HG03521 (cell line): ENCODE results near the gene ANXA9.

ENCODE experiments used
- ATAC-seq: cut with Tn5 transposase; IDR thresholded peaks from one replicate; pipeline ENCODE4 v1.9.1; 2021; ENCODE audit warnings: mild to moderate bottlenecking, moderate library complexity; ENCODE audit not compliant: unreplicated experiment

The ANXA9 gene

GRCh38 chr1:150981805-150982712 lies at the start of gene ANXA9:
Gene ANXA9, plus strand, starts transcription at chr1:150982292. Its CDS starts 814 bp downstream, at chr1:150983106.
- no peak for ATAC-seq

DNA sequence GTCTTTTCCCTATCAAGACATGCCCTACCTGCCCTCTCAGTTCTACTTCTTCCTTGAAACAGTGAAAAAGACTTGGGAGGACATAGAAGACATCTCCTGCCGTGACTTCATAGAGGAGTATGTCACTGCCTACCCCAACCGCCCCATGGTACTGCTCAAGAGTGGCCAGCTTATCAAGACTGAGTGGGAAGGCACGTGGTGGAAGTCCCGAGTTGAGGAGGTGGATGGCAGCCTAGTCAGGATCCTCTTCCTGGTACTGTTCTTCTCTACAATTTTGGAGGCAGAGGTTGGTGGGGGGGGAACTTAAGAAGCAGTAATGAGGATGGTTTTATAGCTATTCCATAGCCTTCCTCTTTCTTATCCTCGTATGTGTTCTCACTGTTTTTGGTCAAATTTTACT lies 37.2 kb upstream of the ANXA9 start:
- no peak for ATAC-seq

GRCh38 chr1:150954708-150955107 lies 27.4 kb upstream of the ANXA9 start:
- ATAC-seq = no peak

DNA sequence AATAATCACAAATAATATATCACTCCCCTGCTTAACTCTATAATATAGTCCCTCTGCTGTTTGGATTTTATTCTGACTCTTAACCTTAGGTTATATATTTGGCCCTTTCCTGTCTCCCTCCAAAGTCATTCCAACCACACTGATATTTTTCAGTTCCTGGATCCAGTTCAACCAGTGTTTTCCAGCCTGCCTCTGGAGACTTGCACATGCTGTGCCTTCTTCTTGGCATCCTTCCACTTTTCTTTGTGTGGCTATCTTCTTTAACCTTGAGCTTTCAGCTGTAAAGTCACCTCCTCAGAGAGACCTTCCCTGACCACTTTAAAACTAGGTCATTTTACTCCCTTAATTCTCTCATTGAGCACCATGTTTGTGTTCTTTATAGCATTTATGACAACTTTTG lies 26.8 kb upstream of the ANXA9 start:
- ATAC-seq = no peak

- ATAC-seq = no peak
Measured at GRCh38 chr1:150957666-150958065, 24.4 kb upstream of the ANXA9 start.

- no peak for ATAC-seq
Measured at GRCh38 chr1:150960646-150961045, 21.4 kb upstream of the ANXA9 start.

- ATAC-seq = no peak
Measured at GRCh38 chr1:150961756-150962155, 20.3 kb upstream of the ANXA9 start.

GRCh38 chr1:150963321-150964163 lies 18.6 kb upstream of the ANXA9 start:
- no peak for ATAC-seq

DNA sequence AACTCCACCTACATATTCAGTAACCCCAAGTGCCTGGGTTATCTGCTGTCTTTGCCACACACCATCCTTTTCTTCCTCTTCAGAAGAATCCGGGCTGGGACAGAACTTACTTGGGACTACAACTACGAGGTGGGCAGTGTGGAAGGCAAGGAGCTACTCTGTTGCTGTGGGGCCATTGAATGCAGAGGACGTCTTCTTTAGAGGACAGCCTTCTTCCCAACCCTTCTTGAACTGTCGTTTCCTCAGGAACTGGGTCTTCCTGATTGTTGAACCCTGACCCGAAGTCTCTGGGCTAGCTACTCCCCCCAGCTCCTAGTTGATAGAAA lies 18.0 kb upstream of the ANXA9 start:
- no peak for ATAC-seq

DNA sequence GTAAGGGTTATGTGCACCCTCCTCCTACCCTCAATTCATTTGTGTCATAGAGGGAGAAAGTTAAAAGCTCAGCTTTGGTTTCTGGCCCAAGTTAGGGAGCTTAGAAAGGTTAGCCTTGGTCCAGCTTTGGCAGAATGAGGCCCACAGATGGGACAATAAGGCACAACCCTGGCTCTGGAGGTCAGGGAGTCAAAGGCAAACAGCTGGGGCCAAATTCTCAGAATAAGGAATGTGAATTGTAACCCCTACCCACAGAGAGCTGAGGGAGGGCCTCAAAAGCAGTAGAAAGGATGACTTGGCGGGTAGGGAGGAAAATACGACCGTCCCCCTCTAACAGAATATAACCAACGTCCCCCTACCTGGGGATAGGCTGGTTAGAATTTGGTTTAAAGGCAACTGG lies 16.5 kb upstream of the ANXA9 start:
- no peak for ATAC-seq

- ATAC-seq = no peak
Measured at GRCh38 chr1:150966011-150966410, 16.1 kb upstream of the ANXA9 start.

- ATAC-seq = no peak
Measured at GRCh38 chr1:150967936-150968335, 14.2 kb upstream of the ANXA9 start.

- ATAC-seq = no peak
Measured at GRCh38 chr1:150968491-150968890, 13.6 kb upstream of the ANXA9 start.

- no peak for ATAC-seq
Measured at GRCh38 chr1:150969626-150970025, 12.5 kb upstream of the ANXA9 start.

GRCh38 chr1:150970808-150971582 lies 11.1 kb upstream of the ANXA9 start:
- ATAC-seq = no peak

DNA sequence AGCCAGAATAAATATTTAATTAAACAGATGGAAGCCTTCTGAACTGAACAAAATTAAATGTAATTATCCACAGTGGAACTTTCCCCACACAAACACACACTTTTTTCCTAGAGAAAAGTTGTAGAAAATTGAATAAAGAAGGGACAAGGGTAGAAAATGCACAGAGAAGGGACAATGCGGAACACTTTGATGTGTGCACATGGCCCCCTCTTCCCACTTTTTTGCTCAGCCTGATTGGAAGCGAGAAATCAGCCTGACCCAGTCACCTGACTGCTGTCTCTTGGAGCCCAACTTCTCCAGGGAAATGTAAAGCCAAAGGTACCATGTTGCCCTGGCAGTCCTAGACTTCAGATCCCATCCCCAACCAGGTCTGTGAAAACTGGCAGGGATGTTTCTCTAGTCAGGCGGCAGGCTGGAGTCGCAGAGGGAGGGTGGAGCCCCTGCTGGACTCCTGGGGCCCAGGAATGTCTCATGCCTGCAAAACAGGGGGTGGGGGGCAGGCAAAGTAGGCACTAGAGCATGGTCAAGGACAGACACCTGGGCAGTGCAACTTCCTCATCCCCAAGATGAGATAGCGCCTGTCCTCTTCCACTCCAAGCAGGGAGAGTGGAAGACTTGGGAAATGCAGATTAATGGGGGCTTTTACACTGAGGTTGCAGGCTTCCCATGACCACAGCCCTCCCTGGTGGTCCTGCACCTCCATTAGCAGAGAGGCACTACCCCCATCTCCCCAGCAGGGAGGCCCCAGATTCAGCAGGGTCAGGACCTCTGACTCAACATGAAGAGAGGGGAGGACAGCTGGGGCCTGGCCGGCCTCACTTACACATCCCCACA lies 10.3 kb upstream of the ANXA9 start:
- ATAC-seq = no peak

DNA sequence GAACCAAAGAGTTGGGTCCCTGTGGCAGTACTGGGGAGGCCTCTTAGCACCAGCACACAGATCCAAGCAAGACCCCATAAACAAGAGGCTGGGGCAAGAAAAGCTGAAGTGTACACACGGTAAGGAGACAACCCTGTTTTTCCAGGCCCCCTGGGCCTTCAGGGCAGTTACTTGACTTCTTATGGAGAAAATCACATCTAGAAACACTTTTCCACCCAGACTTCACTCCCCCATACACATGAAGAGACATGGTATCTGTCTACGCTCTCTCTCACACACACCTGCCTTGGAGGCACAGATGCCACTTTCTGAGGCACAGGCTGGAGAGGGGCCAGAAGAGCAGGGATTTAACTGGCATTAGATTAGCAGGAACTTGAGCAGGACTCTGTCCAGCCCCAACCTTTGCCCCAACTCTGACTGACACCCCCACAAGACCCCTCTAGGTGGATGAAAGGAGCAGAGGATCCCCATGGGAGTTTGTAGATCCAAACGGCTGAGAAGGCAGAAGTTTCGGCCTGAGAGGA lies 9.6 kb upstream of the ANXA9 start:
- ATAC-seq = no peak

GRCh38 chr1:150973258-150973835 lies 8.7 kb upstream of the ANXA9 start:
- no peak for ATAC-seq

GRCh38 chr1:150973836-150974579 lies 8.1 kb upstream of the ANXA9 start:
- peak; percentile 38 for ATAC-seq
